ENCODE results near the gene OR1E2.
"Not testable (repeated sequence)": the region's sequence is repeated elsewhere in the genome, so short reads cannot be mapped to it uniquely, and the experiment has no call there.

The OR1E2 gene

DNA sequence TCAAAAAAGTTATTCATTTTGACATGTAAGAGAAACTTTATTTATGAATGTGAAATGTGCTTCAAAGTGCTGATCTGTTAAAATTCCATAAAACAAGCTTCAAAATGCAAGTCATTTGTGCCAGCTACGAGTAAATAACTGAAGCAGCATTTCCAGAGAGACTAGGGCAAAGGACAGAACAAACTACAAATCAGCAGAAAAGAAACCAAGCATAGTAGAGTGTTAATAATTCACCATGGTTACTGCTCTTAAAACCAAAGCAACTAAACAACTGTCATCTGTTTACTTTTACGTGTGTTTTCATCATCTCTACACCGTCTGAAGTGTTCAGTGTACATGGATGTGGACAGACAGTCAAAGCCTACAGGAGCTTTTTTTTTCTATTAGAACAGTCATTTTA lies 40.6 kb upstream of the OR1E2 start:
- no peak for DNase-seq (ENCODE audit: low read depth)
- H3K4me3 ChIP-seq (ENCODE audit: low read depth, low read length), result no peak overlapping the region
- TF ChIP-seq, protein P1, sequence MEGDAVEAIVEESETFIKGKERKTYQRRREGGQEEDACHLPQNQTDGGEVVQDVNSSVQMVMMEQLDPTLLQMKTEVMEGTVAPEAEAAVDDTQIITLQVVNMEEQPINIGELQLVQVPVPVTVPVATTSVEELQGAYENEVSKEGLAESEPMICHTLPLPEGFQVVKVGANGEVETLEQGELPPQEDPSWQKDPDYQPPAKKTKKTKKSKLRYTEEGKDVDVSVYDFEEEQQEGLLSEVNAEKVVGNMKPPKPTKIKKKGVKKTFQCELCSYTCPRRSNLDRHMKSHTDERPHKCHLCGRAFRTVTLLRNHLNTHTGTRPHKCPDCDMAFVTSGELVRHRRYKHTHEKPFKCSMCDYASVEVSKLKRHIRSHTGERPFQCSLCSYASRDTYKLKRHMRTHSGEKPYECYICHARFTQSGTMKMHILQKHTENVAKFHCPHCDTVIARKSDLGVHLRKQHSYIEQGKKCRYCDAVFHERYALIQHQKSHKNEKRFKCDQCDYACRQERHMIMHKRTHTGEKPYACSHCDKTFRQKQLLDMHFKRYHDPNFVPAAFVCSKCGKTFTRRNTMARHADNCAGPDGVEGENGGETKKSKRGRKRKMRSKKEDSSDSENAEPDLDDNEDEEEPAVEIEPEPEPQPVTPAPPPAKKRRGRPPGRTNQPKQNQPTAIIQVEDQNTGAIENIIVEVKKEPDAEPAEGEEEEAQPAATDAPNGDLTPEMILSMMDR (IDR thresholded peaks at IDR 0.05; ENCODE audit: low read depth, low read length), result no peak

DNA sequence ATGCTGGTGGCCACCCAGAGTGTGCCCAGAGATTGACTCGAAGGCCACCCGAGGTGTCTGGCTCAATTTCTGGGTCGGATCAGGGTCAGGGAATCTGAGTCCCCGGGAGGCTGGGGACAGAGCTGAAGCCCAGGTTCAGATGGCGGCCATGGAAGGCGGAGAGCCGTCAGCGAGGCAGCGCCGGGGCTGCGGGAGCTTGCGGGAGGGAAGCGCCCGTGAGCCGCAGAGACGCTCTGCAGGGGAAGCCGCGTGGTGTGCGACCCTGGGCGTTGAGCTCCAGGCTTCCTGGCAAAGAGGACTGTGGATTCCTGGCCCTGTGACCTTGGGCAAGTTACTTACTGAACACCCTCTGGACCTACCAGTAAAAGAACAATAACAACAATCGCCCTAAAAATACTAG lies 38.5 kb upstream of the OR1E2 start:
- no peak overlapping the region for H3K4me3 ChIP-seq (ENCODE audit: low read depth, low read length)
- TF ChIP-seq, protein P2, sequence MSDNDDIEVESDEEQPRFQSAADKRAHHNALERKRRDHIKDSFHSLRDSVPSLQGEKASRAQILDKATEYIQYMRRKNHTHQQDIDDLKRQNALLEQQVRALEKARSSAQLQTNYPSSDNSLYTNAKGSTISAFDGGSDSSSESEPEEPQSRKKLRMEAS (IDR thresholded peaks at IDR 0.05; ENCODE audit: low read depth, low read length), result no peak
- TF ChIP-seq, protein P1 (IDR thresholded peaks at IDR 0.05; ENCODE audit: low read depth, low read length), result no peak
- no peak for TF ChIP-seq MYC (IDR thresholded peaks at IDR 0.05; ENCODE audit: low read depth, low read length)
- no peak for TF ChIP-seq POLR2A (IDR thresholded peaks at IDR 0.05; ENCODE audit: extremely low read depth, insufficient read length)
- no peak for DNase-seq (ENCODE audit: low read depth)

DNA sequence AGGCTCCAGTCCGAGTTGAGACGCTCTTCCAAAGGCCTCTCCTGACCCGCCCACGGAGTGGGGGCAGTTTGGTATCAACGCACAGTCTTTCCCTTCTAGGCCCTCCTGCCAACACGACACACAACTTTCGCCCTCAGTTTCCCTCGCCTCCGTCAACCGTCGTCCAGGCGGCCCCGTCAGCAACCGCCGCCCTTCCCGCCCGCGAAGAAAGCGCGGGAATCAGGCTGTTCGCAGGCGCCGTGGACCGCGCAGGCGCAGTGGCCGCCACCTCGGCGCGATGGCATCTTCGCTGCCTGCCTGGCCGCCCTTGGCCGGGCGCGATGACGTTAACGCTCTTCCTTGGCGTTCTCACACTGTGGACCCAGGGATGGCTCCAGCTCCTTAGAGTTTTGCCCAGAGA lies 38.0 kb upstream of the OR1E2 start, which contains the start of gene SPATA22:
Gene SPATA22 (minus strand): TSS at position 221 of the 400 bp plus-strand sequence. CDS start 2,494 bp downstream, outside the sequence.
- TF ChIP-seq POLR2A (IDR thresholded peaks at IDR 0.05; ENCODE audit: extremely low read depth, insufficient read length) (no peak), MYC (IDR thresholded peaks at IDR 0.05; ENCODE audit: low read depth, low read length) (no peak)
- TF ChIP-seq, protein P2 (IDR thresholded peaks at IDR 0.05; ENCODE audit: low read depth, low read length), result no peak
- TF ChIP-seq, protein P1 (IDR thresholded peaks at IDR 0.05; ENCODE audit: low read depth, low read length), result no peak
- no peak for DNase-seq (ENCODE audit: low read depth)
- H3K4me3 ChIP-seq (ENCODE audit: low read depth, low read length), result no peak within 1 kb of the TSS

DNA sequence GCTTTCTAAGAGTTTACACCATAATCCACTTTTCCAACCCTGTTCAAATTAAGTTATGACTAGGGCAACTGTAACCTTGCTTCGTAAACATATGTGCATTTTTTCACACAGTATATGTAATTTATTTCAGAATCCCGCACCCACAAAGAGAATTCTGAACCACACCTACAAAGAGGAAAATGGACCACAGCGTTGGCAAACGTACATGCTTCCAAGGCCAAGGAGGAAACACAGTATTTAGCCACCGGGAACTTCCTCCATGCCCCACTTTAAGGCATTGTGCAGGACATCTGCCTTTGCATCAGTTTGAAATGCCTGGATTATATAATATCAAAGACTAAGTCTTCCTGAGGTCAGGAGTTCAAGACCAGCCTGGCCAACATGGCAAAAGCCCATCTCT lies 35.9 kb upstream of the OR1E2 start:
- DNase-seq (ENCODE audit: low read depth), result no peak
- H3K4me3 ChIP-seq (ENCODE audit: low read depth, low read length), result no peak overlapping the region
- TF ChIP-seq MYC (IDR thresholded peaks at IDR 0.05; ENCODE audit: low read depth, low read length), result no peak
- TF ChIP-seq, protein P2 (IDR thresholded peaks at IDR 0.05; ENCODE audit: low read depth, low read length), result no peak
- TF ChIP-seq, protein P1 (IDR thresholded peaks at IDR 0.05; ENCODE audit: low read depth, low read length), result no peak
- TF ChIP-seq POLR2A (IDR thresholded peaks at IDR 0.05; ENCODE audit: extremely low read depth, insufficient read length), result no peak

DNA sequence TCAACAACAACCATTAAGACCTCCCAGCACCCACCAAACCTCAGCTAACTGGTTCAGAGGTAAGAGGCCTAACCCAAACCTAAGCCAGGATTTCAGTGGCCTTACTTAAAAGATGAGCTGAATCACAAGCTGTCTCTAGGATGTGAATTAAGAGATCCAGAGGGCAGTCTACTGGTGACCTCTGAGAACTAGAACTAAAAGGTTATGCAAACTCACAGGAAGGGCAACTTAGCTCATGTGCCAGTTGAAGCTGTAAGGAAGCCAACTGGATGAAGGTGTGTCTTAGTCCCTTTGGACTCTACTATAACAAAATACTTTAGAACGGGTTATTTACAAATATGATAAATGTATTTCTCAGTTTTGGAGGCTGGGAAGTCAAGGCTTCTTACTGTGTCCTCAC lies 32.7 kb upstream of the OR1E2 start:
- not testable (repeated sequence) for DNase-seq (ENCODE audit: low read depth); H3K4me3 ChIP-seq (ENCODE audit: low read depth, low read length)

DNA sequence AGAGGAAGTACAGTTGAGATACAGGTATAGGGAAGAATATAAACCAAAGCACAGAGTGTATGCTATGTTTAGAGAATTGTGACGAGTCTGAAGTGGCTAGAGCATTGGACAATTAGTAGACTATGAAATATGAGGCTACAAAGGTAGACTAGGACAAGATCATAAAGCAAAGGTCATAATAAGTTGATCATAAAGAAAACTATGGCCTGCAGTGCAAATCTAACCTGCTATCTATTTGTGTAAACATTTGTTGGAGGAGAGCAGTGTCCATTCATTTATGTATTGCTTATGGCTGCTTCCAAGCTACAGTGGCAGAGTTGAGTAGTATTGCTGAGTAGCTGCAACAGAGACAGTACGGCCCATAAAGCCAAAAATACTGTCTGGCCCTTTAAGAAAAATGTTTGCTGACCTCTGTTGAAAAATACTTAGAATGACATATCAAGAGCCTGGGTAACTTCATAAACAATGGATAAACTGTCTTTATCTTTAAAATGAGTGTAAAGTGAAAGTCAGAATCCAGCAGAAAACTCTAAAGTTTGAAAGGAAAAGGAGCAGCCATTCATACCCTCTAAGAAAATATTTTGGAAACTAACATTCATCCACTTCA lies 14.5 kb upstream of the OR1E2 start:
- TF ChIP-seq, protein P1 (IDR thresholded peaks at IDR 0.05; ENCODE audit: low read depth, low read length), result no peak
- TF ChIP-seq POLR2A (IDR thresholded peaks at IDR 0.05; ENCODE audit: extremely low read depth, insufficient read length), result no peak
- no peak for TF ChIP-seq MYC (IDR thresholded peaks at IDR 0.05; ENCODE audit: low read depth, low read length)
- TF ChIP-seq, protein P2 (IDR thresholded peaks at IDR 0.05; ENCODE audit: low read depth, low read length), result no peak
- no peak for DNase-seq (ENCODE audit: low read depth)
- no peak overlapping the region for H3K4me3 ChIP-seq (ENCODE audit: low read depth, low read length)
